Measurements from ENCODE around the gene TGFB2.

TGFB2 gene

GRCh38 chr1:218425647-218426342 is 80.7 kb downstream of the TGFB2 start:
- no peak for DNase-seq (ENCODE audit: low read depth)

- DNase-seq (ENCODE audit: low read depth), result no peak
Observed at GRCh38 chr1:218426343-218426657, 81.2 kb downstream of the TGFB2 start.

- DNase-seq (ENCODE audit: low read depth), result no peak
Observed at GRCh38 chr1:218429301-218429700, 84.2 kb downstream of the TGFB2 start.

- no peak for DNase-seq (ENCODE audit: low read depth)
Observed at GRCh38 chr1:218430346-218430745, 85.2 kb downstream of the TGFB2 start.

GRCh38 chr1:218430822-218431221 is 85.7 kb downstream of the TGFB2 start:
- no peak for DNase-seq (ENCODE audit: low read depth)

GRCh38 chr1:218431476-218431875 is 86.3 kb downstream of the TGFB2 start:
- DNase-seq (ENCODE audit: low read depth), result no peak

- DNase-seq (ENCODE audit: low read depth), result no peak
Observed at GRCh38 chr1:218433744-218434143, 88.6 kb downstream of the TGFB2 start.

GRCh38 chr1:218435528-218435927 is 90.4 kb downstream of the TGFB2 start:
- no peak for DNase-seq (ENCODE audit: low read depth)

GRCh38 chr1:218436346-218436745 is 91.2 kb downstream of the TGFB2 start:
- DNase-seq (ENCODE audit: low read depth), result no peak

- DNase-seq (ENCODE audit: low read depth), result no peak
Observed at GRCh38 chr1:218436997-218437396, 91.9 kb downstream of the TGFB2 start.

GRCh38 chr1:218439541-218440295 is 94.6 kb downstream of the TGFB2 start:
- DNase-seq (ENCODE audit: low read depth), result no peak

- DNase-seq (ENCODE audit: low read depth), result no peak
Observed at GRCh38 chr1:218443255-218443654, 98.1 kb downstream of the TGFB2 start.

- DNase-seq (ENCODE audit: low read depth), result no peak
Observed at GRCh38 chr1:218444173-218444572, 99.0 kb downstream of the TGFB2 start.

GRCh38 chr1:218444588-218444987 is 99.5 kb downstream of the TGFB2 start:
- no peak for DNase-seq (ENCODE audit: low read depth)

- DNase-seq (ENCODE audit: low read depth), result no peak
Observed at GRCh38 chr1:218447010-218447689, 102.0 kb downstream of the TGFB2 start.

GRCh38 chr1:218451415-218451814 is 106.3 kb downstream of the TGFB2 start:
- no peak for DNase-seq (ENCODE audit: low read depth)

- no peak for DNase-seq (ENCODE audit: low read depth)
Observed at GRCh38 chr1:218454700-218455282, 109.7 kb downstream of the TGFB2 start.

GRCh38 chr1:218456444-218456843 is 111.3 kb downstream of the TGFB2 start:
- no peak for DNase-seq (ENCODE audit: low read depth)

GRCh38 chr1:218459450-218459849 is 114.3 kb downstream of the TGFB2 start:
- DNase-seq (ENCODE audit: low read depth), result no peak

- DNase-seq (ENCODE audit: low read depth), result no peak
Observed at GRCh38 chr1:218459878-218460711, 115.0 kb downstream of the TGFB2 start.

- no peak for DNase-seq (ENCODE audit: low read depth)
Observed at GRCh38 chr1:218461351-218461750, 116.2 kb downstream of the TGFB2 start.

- no peak for DNase-seq (ENCODE audit: low read depth)
Observed at GRCh38 chr1:218462116-218462515, 117.0 kb downstream of the TGFB2 start.
